Daoy (cell line): ENCODE measurements around the gene BRINP2. TPM values are rescaled to one million over a fixed set of nuclear protein-coding genes. Genes with fewer than 3 reads are reported as not detected.

Source experiments
- DNase-seq: peaks from one replicate; pipeline ENCODE4 v3.0.0-alpha.2; 2015; ENCODE audit warnings: low read depth
- total RNA-seq: library from RNA; depleted of rRNA; stranded (reverse); fragments of >200 nt; shearing (Covaris generic); gene quantifications from 2 replicates; pipeline ENCODE4 v1.2.3, GENCODE V29; 2014

Gene BRINP2
- total RNA-seq, 1 experiment from 2014 or later: 0.69 TPM

- peak; percentile 76 for DNase-seq
Observed at GRCh38 chr1:177274687-177275211, 104.0 kb downstream of the BRINP2 start.

GRCh38 chr1:177275736-177276135 is 105.0 kb downstream of the BRINP2 start:
- DNase-seq: no peak

- DNase-seq: peak; percentile 82
Observed at GRCh38 chr1:177278626-177279390, 108.0 kb downstream of the BRINP2 start.

GRCh38 chr1:177281901-177282300 is 111.1 kb downstream of the BRINP2 start:
- no peak for DNase-seq

GRCh38 chr1:177282976-177283375 is 112.2 kb downstream of the BRINP2 start:
- DNase-seq: no peak

GRCh38 chr1:177283380-177283779 is 112.6 kb downstream of the BRINP2 start:
- no peak for DNase-seq

GRCh38 chr1:177286396-177286795 is 115.6 kb downstream of the BRINP2 start:
- no peak for DNase-seq

GRCh38 chr1:177287270-177287669 is 116.5 kb downstream of the BRINP2 start:
- no peak for DNase-seq

GRCh38 chr1:177287994-177288393 is 117.2 kb downstream of the BRINP2 start:
- no peak for DNase-seq

GRCh38 chr1:177289532-177289931 is 118.8 kb downstream of the BRINP2 start:
- no peak for DNase-seq

GRCh38 chr1:177300431-177300830 is 129.7 kb downstream of the BRINP2 start:
- DNase-seq: no peak

- no peak for DNase-seq
Observed at GRCh38 chr1:177301425-177302124, 130.8 kb downstream of the BRINP2 start.

GRCh38 chr1:177302357-177303044 is 131.7 kb downstream of the BRINP2 start:
- no peak for DNase-seq

- DNase-seq: no peak
Observed at GRCh38 chr1:177305040-177306018, 134.6 kb downstream of the BRINP2 start.

- DNase-seq: no peak
Observed at GRCh38 chr1:177306019-177306415, 135.3 kb downstream of the BRINP2 start.

GRCh38 chr1:177306981-177307380 is 136.2 kb downstream of the BRINP2 start:
- peak; percentile 33 for DNase-seq

GRCh38 chr1:177307771-177308170 is 137.0 kb downstream of the BRINP2 start:
- DNase-seq: no peak

- DNase-seq: no peak
Observed at GRCh38 chr1:177309880-177310279, 139.1 kb downstream of the BRINP2 start.

GRCh38 chr1:177310326-177310725 is 139.6 kb downstream of the BRINP2 start:
- peak; percentile 12 for DNase-seq

GRCh38 chr1:177311111-177311510 is 140.4 kb downstream of the BRINP2 start:
- DNase-seq: no peak

GRCh38 chr1:177311586-177311985 is 140.8 kb downstream of the BRINP2 start:
- no peak for DNase-seq
